HG02870 (cell line): ENCODE results near the gene ETFA.

ENCODE experiments used
- ATAC-seq: cut with Tn5 transposase; IDR thresholded peaks from one replicate; pipeline ENCODE4 v1.9.1; 2021; ENCODE audit warnings: mild to moderate bottlenecking, moderate library complexity; ENCODE audit not compliant: unreplicated experiment

The ETFA gene

DNA sequence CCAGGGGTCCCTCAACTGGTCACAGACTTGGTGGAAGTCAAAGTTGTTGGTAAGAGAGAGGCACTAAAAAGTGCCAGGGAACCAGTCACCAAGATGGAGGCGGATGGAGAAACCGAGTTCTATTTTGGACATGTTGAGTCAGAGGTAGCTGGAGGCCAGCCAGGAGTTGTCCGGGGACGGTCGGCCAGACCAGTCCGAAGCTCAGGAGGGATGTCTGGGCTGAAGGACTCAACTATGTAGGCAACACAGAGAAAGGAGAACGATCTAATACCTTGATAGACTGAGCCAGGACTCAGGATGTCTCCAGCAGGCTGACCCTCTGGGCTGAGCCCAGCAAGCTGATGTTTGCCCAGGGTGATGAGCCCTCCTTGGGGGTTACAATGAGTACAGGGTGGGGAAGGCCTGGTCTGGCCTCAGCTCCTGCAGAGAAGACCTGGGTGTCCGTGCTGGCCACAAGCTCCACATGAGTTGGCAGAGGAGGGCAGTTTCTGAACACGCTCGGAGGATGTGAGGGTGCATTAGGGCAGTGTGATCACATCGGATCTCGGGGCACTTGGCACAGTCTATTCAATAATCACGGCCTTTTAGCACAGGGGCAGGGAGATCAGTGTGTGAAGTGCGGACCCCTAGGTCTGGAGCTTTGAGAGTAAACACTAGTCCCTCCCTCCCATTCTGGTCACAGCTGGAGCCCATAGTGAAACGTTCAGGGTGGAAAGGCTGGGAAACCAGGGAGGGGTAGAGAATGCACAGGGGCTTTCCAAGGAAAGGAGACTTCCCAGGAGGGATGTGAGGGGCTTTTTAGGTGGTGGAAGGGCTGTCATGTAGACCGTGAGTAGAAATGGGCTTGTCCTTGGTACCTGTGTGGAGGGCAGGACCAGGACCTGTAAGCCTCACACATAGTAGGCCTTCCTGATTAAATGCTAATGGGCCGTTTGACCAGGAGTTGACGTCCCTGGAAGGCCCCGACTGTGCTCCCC is 111.9 kb downstream of the ETFA start:
- ATAC-seq: no peak

DNA sequence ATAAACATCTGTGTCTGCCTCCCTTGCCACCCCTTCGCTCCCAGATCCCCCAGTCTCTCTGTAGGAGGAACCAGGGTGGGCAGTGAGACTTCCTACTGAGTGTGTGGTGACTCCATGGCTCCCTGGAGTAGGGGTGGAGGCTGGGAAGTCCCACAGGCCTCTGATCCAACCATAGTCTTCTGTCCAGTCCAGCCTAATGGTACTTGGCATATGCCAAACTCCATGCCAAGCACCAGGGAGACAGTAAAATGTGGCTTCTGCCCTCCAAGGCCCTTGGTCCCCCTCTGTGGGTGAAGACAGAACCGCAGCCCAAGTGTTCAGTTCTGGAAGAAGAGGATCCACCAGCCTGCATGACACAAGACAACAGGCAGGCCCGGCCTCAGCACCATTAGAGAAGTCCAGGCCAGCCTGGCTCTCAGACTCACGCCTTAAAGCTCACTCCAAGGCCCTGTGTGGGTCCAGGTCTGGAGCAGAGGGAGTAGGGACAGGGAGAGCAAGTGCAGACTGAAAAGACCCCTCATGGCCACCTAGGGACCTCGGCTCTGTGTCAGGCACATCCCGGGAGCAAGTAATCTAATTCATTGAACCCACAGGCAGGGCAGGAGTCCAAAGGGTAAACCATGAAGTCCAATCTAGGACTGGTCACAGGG is 112.7 kb downstream of the ETFA start:
- no peak for ATAC-seq

GRCh38 chr15:76197703-76198455 is 113.4 kb downstream of the ETFA start:
- no peak for ATAC-seq

DNA sequence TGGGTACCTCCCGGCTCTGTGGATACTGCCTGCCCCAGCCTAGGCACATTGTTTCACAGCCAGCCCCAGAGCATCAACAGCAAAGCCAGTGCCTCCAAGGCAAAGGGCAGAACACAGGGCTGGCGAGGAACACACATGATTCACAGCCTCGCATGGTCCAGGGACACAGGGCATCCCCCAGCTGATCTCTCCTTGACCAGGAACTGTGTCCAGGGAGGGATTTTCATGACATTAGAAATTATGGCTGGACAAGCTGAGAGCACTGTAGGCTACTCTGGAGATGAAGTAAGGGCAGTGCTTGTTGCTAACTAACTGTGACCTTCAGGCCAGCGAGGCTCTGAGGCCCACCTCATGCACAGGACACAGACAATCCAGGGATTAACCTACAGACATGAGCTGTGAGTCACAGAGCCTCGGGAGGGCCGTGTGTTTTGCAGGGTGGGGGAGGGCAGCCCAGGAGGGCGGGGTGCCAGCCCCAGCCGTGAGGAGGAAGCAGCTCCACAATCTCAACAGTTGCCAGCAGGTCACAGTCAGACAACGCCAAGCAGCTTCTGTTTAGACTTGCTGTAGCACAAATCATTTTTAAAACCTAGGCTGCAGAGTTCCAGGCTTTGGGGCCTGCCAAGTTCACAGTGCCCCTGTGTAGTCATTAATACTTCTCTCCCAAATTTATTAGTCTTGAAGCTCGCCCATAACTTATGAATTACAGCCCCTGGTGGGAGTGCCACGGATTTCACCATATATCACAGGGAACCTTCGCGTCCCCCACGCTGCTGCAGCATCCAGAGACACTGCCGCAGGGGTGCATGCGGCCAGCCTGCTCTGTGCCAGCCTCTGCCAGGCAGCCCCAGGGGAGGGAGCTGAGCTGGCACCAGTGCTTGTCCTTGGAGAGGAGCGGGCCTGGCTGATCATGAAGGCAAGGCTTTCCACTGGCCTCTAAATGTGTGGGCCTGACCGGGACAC is 114.7 kb downstream of the ETFA start:
- ATAC-seq: no peak

DNA sequence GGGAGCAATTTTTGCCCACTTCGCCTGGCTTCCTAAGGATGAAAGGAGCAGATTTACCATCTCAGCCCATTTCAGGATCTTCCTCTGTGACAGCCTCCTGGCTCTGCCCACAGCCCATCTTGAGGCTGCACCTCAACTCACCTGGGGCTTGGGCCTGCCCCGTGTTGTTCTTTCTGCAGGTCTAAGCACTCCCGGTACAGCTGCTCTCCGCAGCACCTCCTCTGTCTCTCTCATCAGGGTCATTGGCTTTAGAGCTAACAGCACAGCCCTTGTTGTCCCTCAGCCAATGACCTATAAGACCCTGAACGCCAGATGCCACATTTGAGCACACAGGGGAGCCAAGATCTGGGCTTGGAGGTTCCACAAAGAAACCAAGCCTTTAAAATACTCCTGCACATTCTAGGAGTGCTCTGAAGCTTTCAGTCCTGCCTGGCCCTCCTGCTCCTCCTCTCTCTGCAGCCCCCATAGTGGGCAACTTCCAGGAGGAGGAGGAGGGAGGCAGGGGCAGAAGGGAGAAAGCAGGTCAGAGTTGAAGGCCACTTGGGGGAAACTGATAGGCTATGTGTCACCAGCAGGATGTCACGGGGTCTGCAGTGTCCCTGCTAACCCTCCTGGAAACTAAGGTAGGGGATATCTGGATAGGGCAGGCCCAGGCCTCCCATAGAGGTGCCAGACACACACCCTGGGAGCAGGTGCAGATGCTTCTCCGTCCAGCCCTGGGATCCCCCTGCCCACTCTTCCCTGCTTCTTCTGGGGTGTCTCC is 115.6 kb downstream of the ETFA start:
- ATAC-seq: no peak

DNA sequence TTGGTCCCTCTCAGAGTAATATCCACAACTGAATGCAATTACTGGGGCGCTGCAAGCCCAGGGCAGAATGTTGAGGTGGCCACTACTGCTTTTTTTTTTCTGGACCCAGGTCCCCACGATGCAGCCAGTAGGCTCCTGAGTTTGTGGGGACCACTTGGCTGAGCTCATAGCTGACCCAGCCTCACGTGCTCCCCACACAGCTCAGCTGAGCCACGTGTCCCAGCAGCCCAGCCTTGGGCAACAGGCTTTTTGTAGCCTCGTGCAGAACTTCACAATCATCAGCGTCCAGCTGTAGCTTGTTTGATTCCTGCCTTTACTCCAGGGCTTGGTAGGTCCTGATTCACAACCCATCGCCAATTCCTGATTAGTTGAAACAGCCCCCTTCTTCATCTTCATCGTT is 117.3 kb downstream of the ETFA start:
- ATAC-seq: no peak

- ATAC-seq: no peak
These were observed 118.6 kb downstream of the ETFA start for GRCh38 chr15:76192715-76193114.

DNA sequence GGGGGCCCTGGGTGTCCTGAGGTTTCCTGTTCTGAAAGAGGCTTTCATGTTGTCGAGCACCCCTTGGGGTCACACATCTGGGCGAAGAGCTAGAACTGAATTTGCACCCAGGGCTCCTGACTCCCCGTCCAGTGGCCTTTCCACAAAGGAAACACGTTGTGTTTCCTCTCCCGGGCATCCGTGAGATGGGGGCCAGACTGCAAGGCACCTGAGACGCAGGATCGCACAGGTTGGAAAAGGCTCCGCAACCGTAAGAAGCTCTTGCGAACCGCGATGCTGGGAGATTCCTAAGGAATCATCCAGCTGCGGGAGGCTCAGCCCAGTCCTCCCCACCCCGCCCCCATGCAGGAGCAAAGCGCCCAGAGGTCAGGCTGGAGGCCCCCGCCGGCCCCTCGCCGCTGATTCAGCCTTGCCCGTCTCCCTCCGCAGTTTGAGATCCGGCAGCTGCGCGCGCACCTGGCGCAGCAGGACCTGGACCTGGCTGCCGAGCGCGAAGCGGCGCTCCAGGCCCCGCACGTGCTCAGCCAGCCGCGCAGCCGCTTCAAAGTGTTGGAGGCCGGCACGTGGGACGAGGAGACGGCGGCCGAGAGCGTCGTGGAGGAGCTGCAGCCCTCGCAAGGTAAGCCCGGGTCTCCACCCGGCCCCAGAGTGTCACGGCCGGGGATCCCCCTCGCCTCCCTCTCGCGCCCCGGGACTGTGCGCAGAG is 119.6 kb downstream of the ETFA start:
- ATAC-seq: no peak

GRCh38 chr15:76190751-76191538 is 120.3 kb downstream of the ETFA start:
- ATAC-seq: peak; percentile 78

- no peak for ATAC-seq
These were observed 121.2 kb downstream of the ETFA start for GRCh38 chr15:76190070-76190564.

DNA sequence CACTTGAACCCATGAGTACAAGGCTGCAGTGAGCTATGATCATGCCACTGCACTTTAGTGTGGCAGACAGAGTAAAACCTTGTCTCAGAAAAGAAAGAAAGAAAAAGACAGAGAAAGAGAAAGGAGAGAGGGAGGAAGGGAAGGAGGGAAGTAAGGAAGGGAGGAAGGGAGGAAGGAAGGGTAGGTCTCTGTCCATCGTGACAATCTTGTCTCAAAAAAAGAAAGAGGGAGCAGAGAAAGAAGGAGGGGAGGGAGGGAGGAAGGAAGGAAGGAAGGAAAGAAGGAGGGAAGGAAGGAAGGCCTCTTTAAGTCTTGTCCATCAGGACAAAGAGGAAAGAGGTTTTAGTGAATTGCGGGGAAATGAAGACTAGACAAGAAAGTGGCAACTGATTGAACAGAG is 122.2 kb downstream of the ETFA start:
- no peak for ATAC-seq

GRCh38 chr15:76187163-76187562 is 124.1 kb downstream of the ETFA start:
- ATAC-seq: no peak

DNA sequence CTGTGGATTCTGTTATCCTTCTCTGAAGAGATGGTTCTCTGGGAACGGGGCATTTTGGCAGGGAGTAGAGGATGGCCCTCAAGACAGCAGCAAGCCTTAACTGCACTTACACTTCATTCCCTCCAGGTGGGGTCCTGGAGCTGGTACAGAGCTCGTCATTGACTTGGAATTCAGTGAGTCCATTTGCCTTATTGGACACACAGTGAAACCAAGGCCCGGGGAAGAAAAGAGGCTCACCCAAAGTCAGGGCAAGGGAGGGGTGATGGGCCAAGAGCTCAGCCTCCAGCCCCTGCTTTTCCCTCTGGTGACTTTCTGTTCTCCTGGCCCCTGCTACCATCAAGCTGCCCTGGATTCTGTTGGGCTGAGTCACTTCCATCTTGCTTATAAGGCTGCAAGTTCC is 125.6 kb downstream of the ETFA start:
- no peak for ATAC-seq

DNA sequence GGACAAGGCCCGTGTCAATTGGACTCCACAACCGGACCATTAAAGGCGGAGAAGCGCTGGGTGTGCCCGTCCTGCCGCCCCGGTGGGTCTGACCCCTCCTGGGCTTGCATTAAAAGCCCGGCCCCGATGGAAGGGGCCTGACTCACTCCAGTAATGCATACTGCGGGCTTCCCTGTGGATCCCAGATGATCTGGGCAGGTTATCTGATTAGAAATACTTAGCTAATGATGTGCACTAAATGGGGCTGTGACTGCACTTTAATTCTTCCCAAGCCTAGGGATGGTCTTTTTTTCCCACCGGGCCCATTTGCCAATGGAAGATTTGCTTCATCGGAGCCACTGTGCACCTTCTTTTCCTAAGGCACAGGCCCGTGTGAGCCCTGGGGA is 126.6 kb downstream of the ETFA start:
- no peak for ATAC-seq

- ATAC-seq: no peak
These were observed 127.2 kb downstream of the ETFA start for GRCh38 chr15:76183930-76184649.

GRCh38 chr15:76181705-76182107 is 129.6 kb downstream of the ETFA start:
- ATAC-seq: peak; percentile 89

- no peak for ATAC-seq
These were observed 130.9 kb downstream of the ETFA start for GRCh38 chr15:76180321-76180720.
